ENCODE measurements around the gene MAGI2.

GRCh38 chr7:78317371-78317770 lies 1136.1 kb downstream of the MAGI2 start:
- TF ChIP-seq CTCF (IDR thresholded peaks at IDR 0.05), result no peak
- TF ChIP-seq POLR2A (IDR thresholded peaks at IDR 0.05), result no peak

All from esophagus squamous epithelium (tissue), 4 donors.